C4-2B (cell line): ENCODE data around the gene USH1G.

Source experiments
- H3K27ac ChIP-seq: fragments of 450-650 bp; 2 replicates; pipeline ENCODE4 v1.5.1; 2017
- CTCF ChIP-seq: fragments of 450-650 bp; conservative IDR thresholded peaks from 2 replicates; pipeline ENCODE4 v1.5.1; 2017; ENCODE audit warnings: mild to moderate bottlenecking
- ZFX ChIP-seq: fragments of 450-650 bp; IDR thresholded peaks from 2 replicates; pipeline ENCODE4 v1.6.1; 2017

Gene USH1G

GRCh38 chr17:74952431-74953133 lies 29.5 kb upstream of the USH1G start:
- TF ChIP-seq ZFX = no peak
- TF ChIP-seq CTCF = no peak
- no peak overlapping the region for H3K27ac ChIP-seq

- H3K27ac ChIP-seq = no peak overlapping the region
- TF ChIP-seq ZFX (no peak), CTCF (no peak)
Measured at GRCh38 chr17:74951680-74952421, 28.8 kb upstream of the USH1G start.

GRCh38 chr17:74951065-74951464 lies 28.0 kb upstream of the USH1G start:
- no peak for TF ChIP-seq CTCF
- H3K27ac ChIP-seq = no peak overlapping the region

GRCh38 chr17:74950207-74950606 lies 27.2 kb upstream of the USH1G start:
- H3K27ac ChIP-seq = no peak overlapping the region
- TF ChIP-seq CTCF (no peak), ZFX (no peak)

- TF ChIP-seq ZFX (no peak), CTCF (no peak)
- H3K27ac ChIP-seq = no peak overlapping the region
Measured at GRCh38 chr17:74949455-74950115, 26.5 kb upstream of the USH1G start.

GRCh38 chr17:74947041-74947754 lies 24.1 kb upstream of the USH1G start:
- no peak overlapping the region for H3K27ac ChIP-seq
- TF ChIP-seq CTCF (no peak), ZFX (no peak)

GRCh38 chr17:74946641-74947040 lies 23.6 kb upstream of the USH1G start:
- H3K27ac ChIP-seq = no peak overlapping the region
- TF ChIP-seq CTCF (no peak), ZFX (no peak)
